K562 (cell line): ENCODE data around the gene MCMBP. TPM values are rescaled to one million over a fixed set of nuclear protein-coding genes. Genes with fewer than 3 reads are reported as not detected.

Experiments
- CBX5 ChIP-seq: IDR thresholded peaks from 2 replicates; pipeline ENCODE4 v1.6.1; 2014; ENCODE audit warnings: low read depth, borderline replicate concordance
- DDX20 ChIP-seq: fragments of 450-650 bp; IDR thresholded peaks from 2 replicates; pipeline ENCODE4 v1.6.1; 2016; ENCODE audit warnings: missing genetic modification characterization, low read depth, mild to moderate bottlenecking, missing compliant biosample characterization, moderate library complexity
- FOXK2 ChIP-seq, 2 experiments: fragments of 450-650 bp; IDR thresholded peaks in 1 of 2; conservative IDR thresholded peaks in 1 of 2; 2 replicates each; pipeline ENCODE4 v1.6.1; 2016; ENCODE audit warnings: low read depth in 2 of 2, mild to moderate bottlenecking in 1 of 2
- KAT2B ChIP-seq: IDR thresholded peaks from one replicate; pipeline ENCODE4 v1.6.1; 2012; ENCODE audit warnings: low read depth, mild to moderate bottlenecking, control low read depth, inconsistent platforms, low read length, moderate library complexity
- KLF1 ChIP-seq: fragments of 450-650 bp; IDR thresholded peaks from 2 replicates; pipeline ENCODE4 v1.6.1; 2016; ENCODE audit warnings: missing genetic modification characterization, missing compliant biosample characterization
- KLF6 ChIP-seq: fragments of 250-450 bp; sonication (Bioruptor Pico); IDR thresholded peaks from 2 replicates; pipeline ENCODE4 v1.4.0; 2020; ENCODE audit warnings: mild to moderate bottlenecking, moderate library complexity, borderline replicate concordance
- LEF1 ChIP-seq: fragments of 450-650 bp; IDR thresholded peaks from 2 replicates; pipeline ENCODE4 v1.6.1; 2016; ENCODE audit warnings: mild to moderate bottlenecking
- MYBL2 ChIP-seq, 2 experiments: fragments of 450-650 bp in 1 of 2; sonication (generic) in 1 of 2; formaldehyde crosslinking in 1 of 2; IDR thresholded peaks; 2 replicates each; pipeline versions ENCODE4 v1.6.1 to v1.8.1; 2017 to 2022; ENCODE audit warnings: borderline replicate concordance in 1 of 2, inconsistent platforms in 1 of 2, low read depth in 1 of 2, mild to moderate bottlenecking in 1 of 2, missing genetic modification reagents in 1 of 2, moderate library complexity in 1 of 2
- NCOA2 ChIP-seq, 2 experiments: fragments of 450-650 bp; IDR thresholded peaks; 2 replicates each; pipeline ENCODE4 v1.6.1; 2018; ENCODE audit warnings: mild to moderate bottlenecking in 2 of 2, moderate library complexity in 1 of 2; ENCODE audit not compliant: partially characterized antibody in 2 of 2
- NCOR1 ChIP-seq: fragments of 450-650 bp; IDR thresholded peaks from 2 replicates; pipeline ENCODE4 v1.6.1; 2016; ENCODE audit warnings: mild to moderate bottlenecking, moderate library complexity
- NFYB ChIP-seq: IDR thresholded peaks from 2 replicates; pipeline ENCODE4 v1.6.1; 2011; ENCODE audit warnings: mild to moderate bottlenecking, moderate library complexity; ENCODE audit not compliant: insufficient read length; ENCODE audit errors: extremely low read depth
- PHB ChIP-seq: fragments of 250-450 bp; sonication (Bioruptor Pico); IDR thresholded peaks from 2 replicates; pipeline ENCODE4 v1.5.0; 2021
- PHTF2 ChIP-seq: fragments of 250-450 bp; sonication (Bioruptor Pico); IDR thresholded peaks from 2 replicates; pipeline ENCODE4 v1.5.0; 2021; ENCODE audit warnings: mild to moderate bottlenecking
- PYGO2 ChIP-seq: fragments of 450-650 bp; IDR thresholded peaks from 2 replicates; pipeline ENCODE4 v1.6.1; 2016; ENCODE audit warnings: mild to moderate bottlenecking, missing genetic modification characterization, moderate library complexity, missing compliant biosample characterization
- SNIP1 ChIP-seq: fragments of 450-650 bp; IDR thresholded peaks from 2 replicates; pipeline ENCODE4 v1.7.1; 2017; ENCODE audit warnings: low read depth, mild to moderate bottlenecking
- TAF15 ChIP-seq: fragments of 200-400 bp; formaldehyde crosslinking; IDR thresholded peaks from 2 replicates; pipeline ENCODE4 v1.6.1; 2017; ENCODE audit warnings: mild to moderate bottlenecking, low read depth, low read length, moderate library complexity
- YY1 ChIP-seq, 3 experiments: IDR thresholded peaks; 2 replicates each; pipeline ENCODE4 v1.6.1; 2011; ENCODE audit warnings: low read length in 2 of 3, mild to moderate bottlenecking in 2 of 3, moderate library complexity in 2 of 3, borderline replicate concordance in 1 of 3, control low read depth in 1 of 3, low read depth in 1 of 3; ENCODE audit not compliant: insufficient read depth in 3 of 3, insufficient replicate concordance in 2 of 3, control insufficient read depth in 1 of 3, insufficient read length in 1 of 3; ENCODE audit errors: extremely low read depth in 1 of 3
- ZNF584 ChIP-seq: fragments of 200-800 bp; sonication (Bioruptor generic); IDR thresholded peaks from 2 replicates; pipeline ENCODE4 v1.6.1; 2016; ENCODE audit warnings: low read depth, mild to moderate bottlenecking, missing genetic modification characterization, missing compliant biosample characterization
- ZSCAN32 ChIP-seq: fragments of 450-650 bp; formaldehyde crosslinking; IDR thresholded peaks from 2 replicates; pipeline ENCODE4 v1.4.0; 2020; ENCODE audit warnings: mild to moderate bottlenecking, moderate library complexity
- polyA plus RNA-seq, 8 experiments: library from polyadenylated mRNA; depleted of rRNA in 4 of 8; stranded (reverse) in 5 of 8; unstranded in 3 of 8; fragments of >200 nt; fragmentation: Nextera tagmentation in 2 of 8; fragmentation: Illumina TruSeq in 1 of 8; extraction: Ambion mirVana in 2 of 8; extraction: Trizol in 1 of 8; gene quantifications; 2 replicates each; pipeline versions ENCODE4 v1.2.1 to v1.2.3, GENCODE V29; 2011 to 2014; ENCODE audit warnings: inconsistent platforms in 1 of 8, missing spikeins in 1 of 8
- total RNA-seq, 7 experiments: library from RNA; depleted of rRNA in 6 of 7; stranded (reverse); fragments of >200 nt in 6 of 7; fragmentation: Illumina TruSeq in 2 of 7; extraction: Trizol in 2 of 7; gene quantifications; 2 replicates each; pipeline versions ENCODE4 v1.2.1 to v1.2.3, GENCODE V29; 2011 to 2021; ENCODE audit warnings: low replicate concordance in 1 of 7
- TF ChIP-seq, protein P1 (sequence below), 2 experiments: fragments of 250-450 bp in 1 of 2; fragments of 450-650 bp in 1 of 2; sonication (Bioruptor Pico) in 1 of 2; IDR thresholded peaks; 2 replicates each; pipeline versions ENCODE4 v1.6.1 to v1.8.0; 2016 to 2021; ENCODE audit warnings: mild to moderate bottlenecking in 2 of 2, moderate library complexity in 2 of 2, missing compliant biosample characterization in 1 of 2, missing genetic modification characterization in 1 of 2
- TF ChIP-seq, protein P2 (sequence below), 2 experiments: IDR thresholded peaks; 2 replicates each; pipeline ENCODE4 v1.6.1; 2012; ENCODE audit warnings: improper control_type of control experiment in 2 of 2, low read depth in 2 of 2, low read length in 2 of 2, borderline replicate concordance in 1 of 2
- TF ChIP-seq, protein P3 (sequence below): fragments of 450-650 bp; IDR thresholded peaks from 2 replicates; pipeline ENCODE4 v1.7.0; 2016; ENCODE audit warnings: borderline replicate concordance

MCMBP gene
- total and polyA plus RNA-seq, 9 of the 15 experiments (the other 6 are each of a cell fraction or from before 2014, with no cell fraction given): 11.2 to 74.3 (median 50.5) TPM

DNA sequence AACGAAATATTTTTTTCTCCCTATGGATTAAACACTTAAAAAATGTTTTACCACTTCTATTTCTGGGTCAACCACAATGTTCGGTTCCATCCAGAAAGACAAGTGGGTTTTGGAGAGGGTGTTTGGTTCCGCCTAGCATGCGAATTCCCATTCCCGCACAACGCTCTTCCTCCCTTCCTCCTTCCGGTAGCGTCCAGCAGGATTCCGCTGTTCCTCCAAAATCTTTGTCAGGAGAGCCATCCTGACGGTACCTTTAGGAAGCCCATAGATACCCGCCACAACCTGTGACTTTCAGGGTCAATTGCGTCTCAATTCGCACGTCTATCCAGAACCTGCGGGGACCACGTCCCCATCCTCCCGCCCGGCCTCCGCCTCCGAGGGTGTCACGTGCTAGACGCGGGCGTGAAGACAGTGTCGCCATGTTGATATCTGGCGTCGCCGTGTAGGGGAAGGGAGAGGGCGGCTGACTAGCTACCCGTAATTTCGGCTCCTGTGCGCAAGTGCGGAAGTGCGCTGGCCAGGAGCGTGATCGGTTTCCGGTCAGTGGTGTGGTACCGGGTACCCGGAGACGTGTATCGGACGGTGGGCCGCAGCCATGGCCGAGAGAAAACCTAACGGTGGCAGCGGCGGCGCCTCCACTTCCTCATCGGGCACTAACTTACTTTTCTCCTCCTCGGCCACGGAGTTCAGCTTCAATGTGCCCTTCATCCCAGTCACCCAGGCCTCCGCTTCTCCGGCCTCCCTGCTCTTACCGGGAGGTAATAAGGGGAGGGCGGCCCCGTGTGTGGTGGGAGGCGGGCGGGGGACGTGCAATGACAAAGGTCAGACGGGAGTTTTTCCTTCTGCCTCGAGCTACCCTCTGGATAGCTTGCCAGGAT, 19.8 kb upstream of the MCMBP start, which contains the start of gene SEC23IP (continued):
- no peak for TF ChIP-seq NCOA2 (IDR thresholded peaks at IDR 0.05; ENCODE audit: partially characterized antibody in 2 of 2)
- TF ChIP-seq, protein P1, sequence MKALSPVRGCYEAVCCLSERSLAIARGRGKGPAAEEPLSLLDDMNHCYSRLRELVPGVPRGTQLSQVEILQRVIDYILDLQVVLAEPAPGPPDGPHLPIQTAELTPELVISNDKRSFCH (CRISPR knock-in tag; IDR thresholded peaks at IDR 0.05): no peak
- TF ChIP-seq, protein P1 (tag; IDR thresholded peaks at IDR 0.05): peak; percentile 36; the same call in 1 of the 2 replicates
- no peak for TF ChIP-seq MYBL2 (IDR thresholded peaks at IDR 0.05; ENCODE audit: low read depth)
- TF ChIP-seq MYBL2 (CRISPR knock-in tag; IDR thresholded peaks at IDR 0.05; ENCODE audit: borderline replicate concordance): no peak
- no peak for TF ChIP-seq KAT2B
- no peak for TF ChIP-seq ZNF584 (CRISPR knock-in tag)
- TF ChIP-seq, protein P2, sequence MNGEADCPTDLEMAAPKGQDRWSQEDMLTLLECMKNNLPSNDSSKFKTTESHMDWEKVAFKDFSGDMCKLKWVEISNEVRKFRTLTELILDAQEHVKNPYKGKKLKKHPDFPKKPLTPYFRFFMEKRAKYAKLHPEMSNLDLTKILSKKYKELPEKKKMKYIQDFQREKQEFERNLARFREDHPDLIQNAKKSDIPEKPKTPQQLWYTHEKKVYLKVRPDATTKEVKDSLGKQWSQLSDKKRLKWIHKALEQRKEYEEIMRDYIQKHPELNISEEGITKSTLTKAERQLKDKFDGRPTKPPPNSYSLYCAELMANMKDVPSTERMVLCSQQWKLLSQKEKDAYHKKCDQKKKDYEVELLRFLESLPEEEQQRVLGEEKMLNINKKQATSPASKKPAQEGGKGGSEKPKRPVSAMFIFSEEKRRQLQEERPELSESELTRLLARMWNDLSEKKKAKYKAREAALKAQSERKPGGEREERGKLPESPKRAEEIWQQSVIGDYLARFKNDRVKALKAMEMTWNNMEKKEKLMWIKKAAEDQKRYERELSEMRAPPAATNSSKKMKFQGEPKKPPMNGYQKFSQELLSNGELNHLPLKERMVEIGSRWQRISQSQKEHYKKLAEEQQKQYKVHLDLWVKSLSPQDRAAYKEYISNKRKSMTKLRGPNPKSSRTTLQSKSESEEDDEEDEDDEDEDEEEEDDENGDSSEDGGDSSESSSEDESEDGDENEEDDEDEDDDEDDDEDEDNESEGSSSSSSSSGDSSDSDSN (IDR thresholded peaks at IDR 0.05; ENCODE audit: borderline replicate concordance in 1 of 2, low read depth in 2 of 2, low read length in 2 of 2): 0 out of 4 replicates have a peak, but pooled peaks of 1 of the 2 experiments have one; percentile 36
- no peak for TF ChIP-seq KLF1 (tag)
- TF ChIP-seq LEF1: no peak
- TF ChIP-seq CBX5: no peak
- TF ChIP-seq SNIP1: no peak
- no peak for TF ChIP-seq NFYB
- no peak for TF ChIP-seq PHB (CRISPR knock-in tag)
- no peak for TF ChIP-seq PHTF2 (CRISPR knock-in tag)
- no peak for TF ChIP-seq TAF15
- TF ChIP-seq DDX20 (tag): no peak
- peak; percentile 94 for TF ChIP-seq FOXK2 (conservative IDR thresholded peaks at IDR 0.05 in 1 of 2, IDR thresholded peaks at IDR 0.05 in 1 of 2; ENCODE audit: low read depth in 2 of 2)
- TF ChIP-seq PYGO2 (tag): no peak
- TF ChIP-seq, protein P3, sequence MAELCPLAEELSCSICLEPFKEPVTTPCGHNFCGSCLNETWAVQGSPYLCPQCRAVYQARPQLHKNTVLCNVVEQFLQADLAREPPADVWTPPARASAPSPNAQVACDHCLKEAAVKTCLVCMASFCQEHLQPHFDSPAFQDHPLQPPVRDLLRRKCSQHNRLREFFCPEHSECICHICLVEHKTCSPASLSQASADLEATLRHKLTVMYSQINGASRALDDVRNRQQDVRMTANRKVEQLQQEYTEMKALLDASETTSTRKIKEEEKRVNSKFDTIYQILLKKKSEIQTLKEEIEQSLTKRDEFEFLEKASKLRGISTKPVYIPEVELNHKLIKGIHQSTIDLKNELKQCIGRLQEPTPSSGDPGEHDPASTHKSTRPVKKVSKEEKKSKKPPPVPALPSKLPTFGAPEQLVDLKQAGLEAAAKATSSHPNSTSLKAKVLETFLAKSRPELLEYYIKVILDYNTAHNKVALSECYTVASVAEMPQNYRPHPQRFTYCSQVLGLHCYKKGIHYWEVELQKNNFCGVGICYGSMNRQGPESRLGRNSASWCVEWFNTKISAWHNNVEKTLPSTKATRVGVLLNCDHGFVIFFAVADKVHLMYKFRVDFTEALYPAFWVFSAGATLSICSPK: no peak
- TF ChIP-seq ZSCAN32 (CRISPR knock-in tag): no peak
- TF ChIP-seq KLF6 (CRISPR knock-in tag): no peak
- no peak for TF ChIP-seq NCOR1
- TF ChIP-seq YY1 (IDR thresholded peaks at IDR 0.05; ENCODE audit: borderline replicate concordance in 1 of 3, control insufficient read depth in 1 of 3, extremely low read depth in 1 of 3, insufficient read depth in 3 of 3, insufficient read length in 1 of 3, insufficient replicate concordance in 2 of 3, low read depth in 1 of 3, low read length in 2 of 3): peak; percentile 91 to 99 (median 99)
